GM12892 (cell line): ENCODE data around the gene WASF3.

ENCODE experiments used
- POLR2A ChIP-seq: IDR thresholded peaks from 2 replicates; pipeline ENCODE4 v1.6.1; 2011; ENCODE audit warnings: low read depth, low read length, control low read depth
- POLR2AphosphoS5 ChIP-seq: IDR thresholded peaks from 2 replicates; pipeline ENCODE4 v1.6.1; 2011; ENCODE audit warnings: low read depth, low read length, control low read depth

GRCh38 chr13:26568132-26568815, 10.8 kb downstream of the WASF3 start:
- TF ChIP-seq POLR2A: no peak
- no peak for TF ChIP-seq POLR2AphosphoS5
